ENCODE results near the gene NCLN.
"Not testable (repeated sequence)": the region's sequence is repeated elsewhere in the genome, so short reads cannot be mapped to it uniquely, and the experiment has no call there.

GRCh38 chr19:3221576-3221975 lies 35.8 kb downstream of the NCLN start:
- not testable (repeated sequence) for TF ChIP-seq CTCF (IDR thresholded peaks at IDR 0.05; ENCODE audit: low read length); EZH2 (IDR thresholded peaks at IDR 0.05; ENCODE audit: borderline replicate concordance, low read length)
